OCI-LY1 (cell line): Measurements from ENCODE around the gene RSRP1.

Source experiments
- H2AFZ ChIP-seq: fragments of 200-600 bp; sonication (generic), shearing (Covaris generic); 2 replicates; pipeline ENCODE4 v1.6.0; 2014; ENCODE audit warnings: antibody characterized with exemption, mild to moderate bottlenecking, low read length
- H3F3A ChIP-seq: fragments of 200-600 bp; sonication (generic), shearing (Covaris generic); 2 replicates; pipeline ENCODE4 v1.6.0; 2014; ENCODE audit warnings: mild to moderate bottlenecking, antibody characterized with exemption, low read length, moderate library complexity; ENCODE audit not compliant: insufficient read depth
- H3K27ac ChIP-seq: fragments of 200-600 bp; sonication (generic); 2 replicates; pipeline ENCODE4 v1.5.1; 2014; ENCODE audit warnings: low read length, mixed run types, mild to moderate bottlenecking, low read depth; ENCODE audit not compliant: poor library complexity, severe bottlenecking
- H3K27me3 ChIP-seq: fragments of 200-600 bp; sonication (generic); 2 replicates; pipeline ENCODE4 v1.6.0; 2014; ENCODE audit warnings: antibody characterized with exemption, mild to moderate bottlenecking, low read length, moderate library complexity; ENCODE audit not compliant: insufficient read depth
- H3K36me3 ChIP-seq: fragments of 200-600 bp; sonication (generic); 2 replicates; pipeline ENCODE4 v1.6.1; 2014; ENCODE audit warnings: mild to moderate bottlenecking, antibody characterized with exemption, low read length, moderate library complexity, mixed read lengths; ENCODE audit not compliant: insufficient read depth
- H3K4me1 ChIP-seq: fragments of 200-600 bp; sonication (generic); 2 replicates; pipeline ENCODE4 v1.5.1; 2014; ENCODE audit warnings: mild to moderate bottlenecking, low read length, moderate library complexity; ENCODE audit not compliant: insufficient read depth, severe bottlenecking
- H3K4me2 ChIP-seq: fragments of 200-600 bp; sonication (generic), shearing (Covaris generic); 2 replicates; pipeline ENCODE4 v1.6.1; 2014; ENCODE audit warnings: low read length
- H3K4me3 ChIP-seq: fragments of 200-600 bp; sonication (generic); 2 replicates; pipeline ENCODE4 v1.5.1; 2014; ENCODE audit warnings: low read length, low read depth, mild to moderate bottlenecking, mixed read lengths; ENCODE audit not compliant: poor library complexity, severe bottlenecking
- H3K79me2 ChIP-seq: fragments of 200-600 bp; shearing (Covaris generic); 2 replicates; pipeline ENCODE4 v1.6.1; 2016; ENCODE audit warnings: mixed run types, low read length, mixed read lengths; ENCODE audit not compliant: insufficient read depth
- H3K9ac ChIP-seq: fragments of 200-600 bp; sonication (generic), shearing (Covaris generic); 2 replicates; pipeline ENCODE4 v1.6.1; 2014; ENCODE audit warnings: mild to moderate bottlenecking, low read length, mixed read lengths
- H3K9me2 ChIP-seq: fragments of 200-600 bp; sonication (generic), shearing (Covaris generic); 2 replicates; pipeline ENCODE4 v1.6.1; 2014; ENCODE audit warnings: low read depth, mild to moderate bottlenecking, low read length, mixed read lengths
- H3K9me3 ChIP-seq: fragments of 200-600 bp; shearing (Covaris generic); 2 replicates; pipeline ENCODE4 v1.6.1; 2014; ENCODE audit warnings: low read length, mixed read lengths
- H4K20me1 ChIP-seq: fragments of 200-600 bp; sonication (generic), shearing (Covaris generic); 2 replicates; pipeline ENCODE4 v1.6.0; 2016; ENCODE audit warnings: mild to moderate bottlenecking, low read length; ENCODE audit not compliant: insufficient read depth
- EZH2 ChIP-seq: fragments of 200-600 bp; sonication (generic), shearing (Covaris generic); IDR thresholded peaks from 2 replicates; pipeline ENCODE4 v1.8.0; 2017; ENCODE audit warnings: borderline replicate concordance, mixed run types, mild to moderate bottlenecking, antibody characterized with exemption, low read length, moderate library complexity, mixed read lengths
- TF ChIP-seq, protein P1 (sequence below): fragments of 200-600 bp; sonication (generic), shearing (Covaris generic); IDR thresholded peaks from 2 replicates; pipeline ENCODE4 v1.5.1; 2017; ENCODE audit warnings: mild to moderate bottlenecking, antibody characterized with exemption, low read length, moderate library complexity, mixed read lengths

RSRP1 gene

GRCh38 chr1:25204797-25205480 lies 42.3 kb downstream of the RSRP1 start:
- TF ChIP-seq, protein P1, sequence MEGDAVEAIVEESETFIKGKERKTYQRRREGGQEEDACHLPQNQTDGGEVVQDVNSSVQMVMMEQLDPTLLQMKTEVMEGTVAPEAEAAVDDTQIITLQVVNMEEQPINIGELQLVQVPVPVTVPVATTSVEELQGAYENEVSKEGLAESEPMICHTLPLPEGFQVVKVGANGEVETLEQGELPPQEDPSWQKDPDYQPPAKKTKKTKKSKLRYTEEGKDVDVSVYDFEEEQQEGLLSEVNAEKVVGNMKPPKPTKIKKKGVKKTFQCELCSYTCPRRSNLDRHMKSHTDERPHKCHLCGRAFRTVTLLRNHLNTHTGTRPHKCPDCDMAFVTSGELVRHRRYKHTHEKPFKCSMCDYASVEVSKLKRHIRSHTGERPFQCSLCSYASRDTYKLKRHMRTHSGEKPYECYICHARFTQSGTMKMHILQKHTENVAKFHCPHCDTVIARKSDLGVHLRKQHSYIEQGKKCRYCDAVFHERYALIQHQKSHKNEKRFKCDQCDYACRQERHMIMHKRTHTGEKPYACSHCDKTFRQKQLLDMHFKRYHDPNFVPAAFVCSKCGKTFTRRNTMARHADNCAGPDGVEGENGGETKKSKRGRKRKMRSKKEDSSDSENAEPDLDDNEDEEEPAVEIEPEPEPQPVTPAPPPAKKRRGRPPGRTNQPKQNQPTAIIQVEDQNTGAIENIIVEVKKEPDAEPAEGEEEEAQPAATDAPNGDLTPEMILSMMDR, result peak; percentile 76
- no peak for TF ChIP-seq EZH2
- Histone ChIP-seq H3K27ac (no peak overlapping the region), H3F3A (no peaks in the 10 kb centered on the region), H4K20me1 (no peaks in the 10 kb centered on the region), H3K27me3 (peaks cover 23% of the 10 kb centered on the region; the same call in 1 of the 2 replicates), H3K9ac (no peak overlapping the region), H3K79me2 (no peaks in the 10 kb centered on the region), H2AFZ (no peak overlapping the region), H3K4me1 (no peaks in the 10 kb centered on the region), H3K4me2 (no peak overlapping the region), H3K9me2 (no peaks in the 10 kb centered on the region), H3K36me3 (no peaks in the 10 kb centered on the region), H3K4me3 (no peak overlapping the region), H3K9me3 (no peaks in the 10 kb centered on the region)

GRCh38 chr1:25201006-25201405 lies 46.2 kb downstream of the RSRP1 start:
- no peaks in the 10 kb centered on the region for H3K36me3 ChIP-seq
- H3K9ac ChIP-seq, result no peak overlapping the region
- no peaks in the 10 kb centered on the region for H4K20me1 ChIP-seq
- no peak overlapping the region for H3K4me2 ChIP-seq
- no peak overlapping the region for H3K27ac ChIP-seq
- no peaks in the 10 kb centered on the region for H3K79me2 ChIP-seq
- no peaks in the 10 kb centered on the region for H3F3A ChIP-seq
- H3K4me1 ChIP-seq, result no peaks in the 10 kb centered on the region
- no peak overlapping the region for H2AFZ ChIP-seq
- TF ChIP-seq, protein P1, result no peak
- TF ChIP-seq EZH2, result no peak
- H3K27me3 ChIP-seq, result peaks cover 20% of the 10 kb centered on the region; the same call in 1 of the 2 replicates
- H3K9me3 ChIP-seq, result no peaks in the 10 kb centered on the region
- H3K9me2 ChIP-seq, result no peaks in the 10 kb centered on the region
- no peak overlapping the region for H3K4me3 ChIP-seq

- H3K36me3 ChIP-seq, result no peaks in the 10 kb centered on the region
- H3K79me2 ChIP-seq, result no peaks in the 10 kb centered on the region
- no peaks in the 10 kb centered on the region for H4K20me1 ChIP-seq
- H3K4me1 ChIP-seq, result no peaks in the 10 kb centered on the region
- no peaks in the 10 kb centered on the region for H3K9me2 ChIP-seq
- TF ChIP-seq EZH2, result no peak
- TF ChIP-seq, protein P1, result no peak
- H3K9me3 ChIP-seq, result no peaks in the 10 kb centered on the region
- H3K27ac ChIP-seq, result no peak overlapping the region
- no peak overlapping the region for H3K9ac ChIP-seq
- no peaks in the 10 kb centered on the region for H3F3A ChIP-seq
- H2AFZ ChIP-seq, result no peak overlapping the region
- H3K4me3 ChIP-seq, result no peak overlapping the region
- no peak overlapping the region for H3K4me2 ChIP-seq
- H3K27me3 ChIP-seq, result peaks cover 20% of the 10 kb centered on the region; the same call in 1 of the 2 replicates
Observed at GRCh38 chr1:25199819-25200620, 47.2 kb downstream of the RSRP1 start.
